ENCODE results near the gene ITPR1.

The ITPR1 gene

GRCh38 chr3:4797201-4797705 lies 304.1 kb downstream of the ITPR1 start:
- DNase-seq = no peak

- DNase-seq = no peak
These were observed 306.4 kb downstream of the ITPR1 start for GRCh38 chr3:4799266-4800256.

- no peak for DNase-seq
These were observed 307.4 kb downstream of the ITPR1 start for GRCh38 chr3:4800595-4800994.

GRCh38 chr3:4801892-4802291 lies 308.7 kb downstream of the ITPR1 start:
- DNase-seq = no peak

GRCh38 chr3:4802903-4803302 lies 309.8 kb downstream of the ITPR1 start:
- no peak for DNase-seq

GRCh38 chr3:4804161-4805058 lies 311.3 kb downstream of the ITPR1 start:
- no peak for DNase-seq

GRCh38 chr3:4805662-4806061 lies 312.5 kb downstream of the ITPR1 start:
- no peak for DNase-seq

- DNase-seq = no peak
These were observed 313.5 kb downstream of the ITPR1 start for GRCh38 chr3:4806535-4807108.

GRCh38 chr3:4807381-4808280 lies 314.5 kb downstream of the ITPR1 start:
- no peak for DNase-seq

GRCh38 chr3:4808637-4809036 lies 315.5 kb downstream of the ITPR1 start:
- no peak for DNase-seq

- no peak for DNase-seq
These were observed 316.8 kb downstream of the ITPR1 start for GRCh38 chr3:4809922-4810321.

- DNase-seq = no peak
These were observed 319.4 kb downstream of the ITPR1 start for GRCh38 chr3:4812591-4812990.

GRCh38 chr3:4813909-4814304 lies 320.8 kb downstream of the ITPR1 start:
- DNase-seq = no peak

GRCh38 chr3:4814305-4814903 lies 321.3 kb downstream of the ITPR1 start:
- no peak for DNase-seq

GRCh38 chr3:4814904-4815574 lies 321.9 kb downstream of the ITPR1 start:
- DNase-seq = no peak

GRCh38 chr3:4816306-4816705 lies 323.2 kb downstream of the ITPR1 start:
- DNase-seq = no peak

GRCh38 chr3:4816718-4817117 lies 323.6 kb downstream of the ITPR1 start:
- no peak for DNase-seq

- no peak for DNase-seq
These were observed 324.0 kb downstream of the ITPR1 start for GRCh38 chr3:4817128-4817527.

- no peak for DNase-seq
These were observed 325.0 kb downstream of the ITPR1 start for GRCh38 chr3:4818164-4818563.

GRCh38 chr3:4818986-4819693 lies 326.0 kb downstream of the ITPR1 start:
- no peak for DNase-seq
